M059J (cell line): Measurements from ENCODE around the gene CLEC17A. TPM values are rescaled to one million over a fixed set of nuclear protein-coding genes. Genes with fewer than 3 reads are reported as not detected.

Experiments
- DNase-seq: peaks from one replicate; pipeline ENCODE4 v3.0.0-alpha.2; 2012; ENCODE audit warnings: low read depth
- total RNA-seq: library from RNA; depleted of rRNA; stranded (reverse); fragments of >200 nt; shearing (Covaris generic); gene quantifications from 2 replicates; pipeline ENCODE4 v1.2.3, GENCODE V29; 2014; rRNA removed

Gene CLEC17A
- total RNA-seq, 1 experiment from 2014 or later: not detected

DNA sequence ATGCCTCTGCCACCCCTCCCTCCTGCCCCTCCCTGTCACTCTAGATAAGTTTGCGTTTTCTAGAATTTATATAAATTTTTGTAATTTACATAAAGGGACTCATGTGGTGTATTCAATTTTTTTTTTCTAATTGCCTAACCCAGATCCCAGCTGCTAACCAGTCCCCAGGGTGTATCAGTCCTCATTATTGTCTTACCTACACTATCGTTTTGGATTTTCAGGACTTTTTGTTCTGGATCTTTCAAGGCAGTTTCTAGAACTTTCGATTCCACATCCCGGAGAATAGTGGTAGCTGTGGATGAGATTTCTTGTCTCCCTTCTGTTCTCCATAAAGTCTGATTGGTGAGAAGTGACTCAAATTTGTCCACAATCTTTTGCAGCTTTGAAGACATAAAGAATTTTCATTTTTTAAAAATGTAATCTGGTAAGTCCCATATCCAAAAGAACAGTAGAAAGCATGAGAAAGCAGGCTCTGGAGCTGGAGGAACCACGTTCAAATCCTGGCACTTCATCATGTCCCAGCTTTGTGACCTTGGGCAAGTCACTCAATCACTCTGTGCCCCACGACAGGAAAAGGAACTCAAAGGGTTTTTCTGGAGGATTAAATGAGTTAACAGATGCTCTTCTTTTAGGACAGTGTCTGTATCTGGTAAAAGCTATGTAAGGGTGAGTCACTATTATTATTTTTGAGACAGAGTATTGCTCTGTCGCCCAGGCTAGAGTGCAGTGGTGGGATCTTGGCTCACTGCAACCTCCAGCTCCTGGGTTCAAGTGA, 72.1 kb downstream of the CLEC17A start:
- no peak for DNase-seq

DNA sequence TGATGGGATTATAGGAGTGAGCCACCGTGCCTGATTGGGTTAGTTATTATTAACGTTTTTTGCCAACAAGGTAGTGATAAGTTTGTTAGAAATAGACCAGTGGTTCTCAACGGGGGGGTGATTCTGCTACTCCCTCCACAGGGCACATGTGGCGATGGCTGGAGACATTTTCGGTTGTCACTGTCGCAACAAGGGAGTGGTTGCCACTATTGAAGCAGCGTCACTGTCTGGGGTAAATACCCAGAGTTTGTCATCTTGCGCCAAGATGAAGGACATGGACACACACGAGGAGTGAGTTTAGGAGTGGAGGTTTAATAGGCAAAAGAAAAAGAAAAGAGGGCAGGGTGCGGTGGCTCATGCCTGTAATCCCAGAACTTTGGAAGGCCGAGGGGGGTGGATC, 72.8 kb downstream of the CLEC17A start:
- DNase-seq: no peak

DNA sequence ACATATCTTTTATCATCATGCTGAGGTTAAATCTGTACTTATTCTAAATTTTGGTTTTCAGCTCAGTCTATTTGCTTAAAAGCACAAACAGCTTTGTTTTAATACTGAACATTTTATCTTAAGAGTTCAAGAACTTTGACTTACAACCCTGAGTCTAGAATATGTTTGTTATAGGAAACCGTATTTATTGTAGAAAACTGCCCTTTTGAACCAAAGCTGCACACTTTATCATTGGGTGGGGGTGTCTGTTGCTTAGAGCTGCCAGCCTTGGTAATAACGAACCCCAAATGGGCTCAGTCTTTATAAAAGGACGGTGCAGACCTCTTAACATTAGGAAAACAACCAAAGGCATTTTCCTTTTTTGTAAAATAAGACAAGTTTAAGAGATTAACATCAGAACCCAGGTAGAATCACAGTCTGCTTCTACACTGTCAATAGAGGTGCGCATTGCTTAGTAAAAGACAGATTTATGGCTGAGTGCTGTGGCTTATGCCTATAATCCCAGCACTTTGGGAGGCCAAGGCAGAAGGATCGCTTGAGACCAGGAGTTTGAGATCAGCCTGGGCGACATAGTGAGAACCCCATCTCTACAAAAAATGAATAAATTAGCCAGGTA, 77.1 kb downstream of the CLEC17A start:
- DNase-seq: no peak

DNA sequence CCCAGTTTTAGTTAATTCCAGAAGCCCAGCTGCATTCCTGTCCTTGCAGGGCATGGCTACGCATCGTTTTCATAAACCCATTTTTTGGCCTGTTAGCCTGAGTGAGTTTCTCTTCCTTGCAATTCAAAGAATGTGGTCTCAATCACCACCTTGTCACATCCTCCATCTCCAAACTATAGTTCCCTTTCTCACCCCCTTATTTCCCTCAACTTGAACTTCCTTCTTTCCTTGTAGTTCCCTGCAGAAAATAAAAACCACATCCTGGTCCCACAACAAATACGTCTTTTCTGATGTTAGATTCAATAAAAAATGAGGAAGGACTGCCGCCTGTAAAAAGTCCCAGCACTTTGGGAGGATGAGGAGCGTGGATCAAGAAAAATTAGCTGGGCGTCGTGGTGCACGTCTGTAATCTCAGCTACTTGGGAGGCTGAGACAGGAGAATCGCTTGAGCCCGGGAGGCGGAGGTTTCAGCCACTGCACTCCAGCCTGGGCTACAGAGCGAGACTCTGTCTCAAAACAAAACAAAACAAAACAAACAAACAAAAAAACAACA, 78.6 kb downstream of the CLEC17A start:
- DNase-seq: no peak

Other genes starting within 250 kb of the CLEC17A start
- gene ADGRE5, start 201.6 kb upstream of the CLEC17A start, total RNA-seq: 13.0 and 13.8 TPM in 2 replicates
- gene DDX39A, start 163.7 kb upstream of the CLEC17A start, total RNA-seq: 56.1 and 65.3 TPM in 2 replicates
- 28.2 and 51.6 TPM in 2 replicates for gene PKN1, start 149.8 kb upstream of the CLEC17A start, total RNA-seq
- 0.12 TPM in 1 of 2 replicates, not detected in the other for gene PTGER1, start 107.7 kb upstream of the CLEC17A start, total RNA-seq
- gene GIPC1, start 87.0 kb upstream of the CLEC17A start, total RNA-seq: 43.5 and 114 TPM in 2 replicates
- gene DNAJB1, start 64.7 kb upstream of the CLEC17A start, total RNA-seq: 114 and 138 TPM in 2 replicates
- gene TECR, start 53.5 kb upstream of the CLEC17A start, total RNA-seq: 126 and 160 TPM in 2 replicates
- gene NDUFB7, start 11.0 kb upstream of the CLEC17A start, total RNA-seq: 292 and 321 TPM in 2 replicates
- gene ADGRE3, start 91.8 kb downstream of the CLEC17A start, total RNA-seq: not detected in 2 replicates
- gene ZNF333, start 107.0 kb downstream of the CLEC17A start, total RNA-seq: 5.7 and 6.0 TPM in 2 replicates
- not detected in 2 replicates for gene ADGRE2, start 195.5 kb downstream of the CLEC17A start, total RNA-seq